WERI-Rb-1 (cell line): ENCODE measurements around the gene TRABD.

Experiments used
- DNase-seq: peaks from one replicate; pipeline ENCODE4 v3.0.0-alpha.2; 2020
- H3K27ac ChIP-seq: fragments of 250-450 bp; sonication (Bioruptor Pico); 2 replicates; pipeline ENCODE4 v1.5.1; 2020; ENCODE audit warnings: mild to moderate bottlenecking, moderate library complexity
- H3K27me3 ChIP-seq: fragments of 250-450 bp; sonication (Bioruptor Pico); 2 replicates; pipeline ENCODE4 v1.5.1; 2021; ENCODE audit warnings: mild to moderate bottlenecking, low read depth, moderate library complexity; ENCODE audit not compliant: insufficient read depth, severe bottlenecking
- H3K36me3 ChIP-seq: fragments of 250-450 bp; sonication (Bioruptor Pico); 2 replicates; pipeline ENCODE4 v1.5.1; 2020; ENCODE audit warnings: mild to moderate bottlenecking, moderate library complexity
- H3K4me3 ChIP-seq: 2 replicates; pipeline ENCODE4 v1.5.1; 2011; ENCODE audit warnings: low read depth, mild to moderate bottlenecking, control low read depth, low read length
- H3K9me3 ChIP-seq: fragments of 250-450 bp; sonication (Bioruptor Pico); 2 replicates; pipeline ENCODE4 v1.5.1; 2021; ENCODE audit warnings: mild to moderate bottlenecking, moderate library complexity; ENCODE audit not compliant: severe bottlenecking
- TF ChIP-seq, protein P1 (sequence below): IDR thresholded peaks from 2 replicates; pipeline ENCODE4 v1.5.1; 2011; ENCODE audit warnings: low read depth, mild to moderate bottlenecking, control low read depth, inconsistent platforms, low read length

The TRABD gene

DNA sequence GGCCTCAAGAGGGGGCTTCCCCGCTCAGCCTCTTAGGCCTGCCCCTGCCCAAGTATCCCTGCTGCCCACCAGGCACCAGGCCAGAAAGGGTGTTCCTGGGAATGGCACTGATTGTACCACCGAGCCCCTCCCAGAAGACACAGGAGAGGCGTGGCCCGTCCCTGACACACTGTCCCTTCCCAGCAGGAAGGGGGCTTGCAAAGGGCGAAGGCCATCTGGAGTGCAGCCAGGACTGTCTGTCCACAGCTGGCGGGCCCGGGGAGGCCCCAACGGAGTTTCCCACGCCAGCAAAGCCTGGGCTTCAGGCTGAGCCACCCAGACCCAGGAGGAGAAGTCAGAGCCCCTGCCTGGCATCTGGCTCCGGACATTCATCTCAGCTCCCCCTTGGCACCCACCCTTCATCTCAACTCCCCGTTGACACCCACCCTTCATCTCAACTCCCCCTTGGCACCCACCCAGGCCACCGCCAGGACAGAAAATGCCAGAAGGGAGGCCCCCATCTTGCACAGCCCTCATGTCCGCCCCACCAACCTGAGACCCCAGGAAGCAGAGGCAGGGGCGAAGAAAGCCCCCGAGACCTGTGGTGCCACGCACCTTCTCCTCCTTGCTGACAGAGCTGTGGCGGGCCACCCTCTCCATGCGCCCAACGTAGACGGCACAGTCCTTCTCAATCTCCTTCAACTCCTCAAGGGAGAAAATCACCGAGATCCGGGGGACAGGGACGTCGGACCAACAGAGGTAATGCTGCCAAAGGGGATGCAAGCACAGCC, 39.7 kb downstream of the TRABD start:
- DNase-seq = no peak
- no peaks in the 10 kb centered on the region for H3K27me3 ChIP-seq
- H3K36me3 ChIP-seq = peaks cover 40% of the 10 kb centered on the region
- H3K4me3 ChIP-seq = no peak overlapping the region
- H3K27ac ChIP-seq = no peak overlapping the region
- no peaks in the 10 kb centered on the region for H3K9me3 ChIP-seq
- TF ChIP-seq, protein P1, sequence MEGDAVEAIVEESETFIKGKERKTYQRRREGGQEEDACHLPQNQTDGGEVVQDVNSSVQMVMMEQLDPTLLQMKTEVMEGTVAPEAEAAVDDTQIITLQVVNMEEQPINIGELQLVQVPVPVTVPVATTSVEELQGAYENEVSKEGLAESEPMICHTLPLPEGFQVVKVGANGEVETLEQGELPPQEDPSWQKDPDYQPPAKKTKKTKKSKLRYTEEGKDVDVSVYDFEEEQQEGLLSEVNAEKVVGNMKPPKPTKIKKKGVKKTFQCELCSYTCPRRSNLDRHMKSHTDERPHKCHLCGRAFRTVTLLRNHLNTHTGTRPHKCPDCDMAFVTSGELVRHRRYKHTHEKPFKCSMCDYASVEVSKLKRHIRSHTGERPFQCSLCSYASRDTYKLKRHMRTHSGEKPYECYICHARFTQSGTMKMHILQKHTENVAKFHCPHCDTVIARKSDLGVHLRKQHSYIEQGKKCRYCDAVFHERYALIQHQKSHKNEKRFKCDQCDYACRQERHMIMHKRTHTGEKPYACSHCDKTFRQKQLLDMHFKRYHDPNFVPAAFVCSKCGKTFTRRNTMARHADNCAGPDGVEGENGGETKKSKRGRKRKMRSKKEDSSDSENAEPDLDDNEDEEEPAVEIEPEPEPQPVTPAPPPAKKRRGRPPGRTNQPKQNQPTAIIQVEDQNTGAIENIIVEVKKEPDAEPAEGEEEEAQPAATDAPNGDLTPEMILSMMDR = no peak

DNA sequence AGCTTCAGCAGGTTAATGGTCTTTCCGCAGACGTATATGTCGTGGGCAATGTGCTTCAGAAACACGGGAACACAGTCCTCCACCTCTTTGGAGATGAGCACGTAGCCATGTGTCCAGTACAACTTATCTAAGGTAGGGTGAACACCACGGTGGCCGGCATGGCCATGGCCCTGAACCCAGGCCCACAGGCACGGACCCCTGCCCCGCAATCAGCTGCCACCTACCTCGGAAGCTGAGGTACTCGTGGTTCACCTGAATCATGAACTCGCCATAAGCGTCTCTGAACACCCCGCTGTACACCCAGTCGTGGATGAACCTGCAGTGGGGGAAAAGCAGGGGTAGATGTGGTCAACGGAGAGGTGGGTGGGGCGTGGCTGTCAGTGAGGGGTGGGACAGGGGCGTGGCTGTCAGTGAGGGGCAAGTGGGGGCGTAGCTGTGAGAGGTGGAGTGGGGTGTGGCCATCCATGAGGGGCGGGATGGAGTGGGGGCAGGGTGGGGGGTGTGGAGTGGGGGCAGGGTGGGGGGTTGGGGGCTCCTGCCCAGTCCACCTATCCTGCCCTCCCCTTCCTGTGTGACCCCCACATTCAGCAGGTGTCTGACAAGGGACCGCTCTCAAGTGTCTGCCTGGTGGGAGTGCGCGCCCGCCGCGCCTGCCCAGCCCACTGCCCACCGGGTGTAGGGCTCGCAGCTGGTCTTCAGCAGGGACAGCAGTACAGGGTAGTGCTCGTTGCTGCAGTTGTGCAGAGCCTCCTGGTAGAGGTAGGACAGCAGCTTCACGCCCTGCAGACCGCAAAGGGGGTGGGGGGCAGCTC, 40.6 kb downstream of the TRABD start:
- Histone ChIP-seq H3K4me3 (no peak overlapping the region), H3K36me3 (peaks cover 36% of the 10 kb centered on the region), H3K9me3 (no peaks in the 10 kb centered on the region), H3K27ac (no peak overlapping the region), H3K27me3 (no peaks in the 10 kb centered on the region)
- TF ChIP-seq, protein P1 = no peak
- no peak for DNase-seq

DNA sequence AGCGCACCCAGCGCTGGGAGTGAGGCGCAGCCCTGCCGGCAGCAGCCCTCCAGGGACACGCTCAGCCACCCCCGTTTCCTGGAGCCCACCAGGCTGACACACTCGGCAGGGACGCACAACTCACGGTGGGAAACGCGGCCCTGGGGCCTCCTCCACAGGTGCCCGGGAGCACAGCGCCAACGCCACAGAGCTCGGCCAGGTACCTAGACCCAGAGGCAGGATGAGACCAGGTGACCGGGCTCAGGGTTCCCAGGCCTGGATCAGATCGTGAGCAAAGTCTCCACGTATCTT, 41.1 kb downstream of the TRABD start:
- DNase-seq = no peak
- Histone ChIP-seq H3K4me3 (no peak overlapping the region), H3K9me3 (no peaks in the 10 kb centered on the region), H3K27ac (no peak overlapping the region), H3K36me3 (peaks cover 30% of the 10 kb centered on the region), H3K27me3 (no peaks in the 10 kb centered on the region)
- TF ChIP-seq, protein P1 = no peak

- peaks cover 24% of the 10 kb centered on the region for H3K36me3 ChIP-seq
- H3K27ac ChIP-seq = no peak overlapping the region
- TF ChIP-seq, protein P1 = no peak
- H3K27me3 ChIP-seq = no peaks in the 10 kb centered on the region
- DNase-seq = no peak
- no peaks in the 10 kb centered on the region for H3K9me3 ChIP-seq
- no peak overlapping the region for H3K4me3 ChIP-seq
These were observed 42.0 kb downstream of the TRABD start for GRCh38 chr22:50227579-50228215.

DNA sequence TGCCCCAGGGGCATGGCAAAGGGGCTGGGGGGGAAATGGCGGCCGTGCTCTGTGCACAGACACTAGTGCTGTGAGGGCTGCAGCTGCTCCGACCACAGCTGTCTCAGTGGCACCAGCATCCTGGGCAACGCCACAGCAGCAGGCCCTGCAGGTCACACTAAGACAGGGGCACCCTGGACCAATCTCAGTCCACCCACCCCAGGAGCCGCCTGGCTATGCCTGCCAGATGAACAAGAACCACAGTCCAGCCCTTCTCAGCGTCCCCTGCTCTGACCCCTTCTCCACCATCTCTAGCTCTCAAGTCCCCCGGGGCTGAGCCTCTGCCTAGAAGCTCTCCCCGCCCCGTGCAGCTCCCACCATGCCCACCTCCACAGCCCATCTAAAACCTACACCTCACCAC, 42.7 kb downstream of the TRABD start:
- no peak overlapping the region for H3K27ac ChIP-seq
- H3K36me3 ChIP-seq = peaks cover 17% of the 10 kb centered on the region
- H3K9me3 ChIP-seq = no peaks in the 10 kb centered on the region
- no peak for DNase-seq
- H3K27me3 ChIP-seq = no peaks in the 10 kb centered on the region
- no peak overlapping the region for H3K4me3 ChIP-seq
- TF ChIP-seq, protein P1 = no peak
